GM18909 (cell line): ENCODE data around the gene INKA2.

Source experiments
- ATAC-seq: cut with Tn5 transposase; IDR thresholded peaks from one replicate; pipeline ENCODE4 v1.9.1; 2021; ENCODE audit warnings: mild to moderate bottlenecking; ENCODE audit not compliant: unreplicated experiment, poor library complexity

The INKA2 gene

DNA sequence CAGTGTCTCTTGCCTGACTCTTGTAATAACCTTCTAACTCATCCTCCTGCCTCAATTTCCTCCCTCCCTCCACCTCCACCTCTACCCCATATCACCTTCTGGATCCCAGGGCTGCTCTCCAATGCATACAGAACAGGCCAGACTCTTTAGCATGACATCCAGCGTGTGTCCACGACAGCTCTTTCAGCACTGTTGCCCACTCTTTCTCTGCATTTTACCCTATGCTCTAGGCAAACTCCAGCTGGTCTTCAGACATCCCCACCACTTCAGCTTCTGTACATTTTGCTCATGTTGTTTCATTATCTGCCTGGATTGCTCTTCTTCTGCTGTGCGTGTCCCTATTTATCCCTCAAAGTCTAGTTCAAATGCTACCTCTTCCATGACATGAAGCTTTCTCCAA is 4.8 kb downstream of the INKA2 start:
- no peak for ATAC-seq

DNA sequence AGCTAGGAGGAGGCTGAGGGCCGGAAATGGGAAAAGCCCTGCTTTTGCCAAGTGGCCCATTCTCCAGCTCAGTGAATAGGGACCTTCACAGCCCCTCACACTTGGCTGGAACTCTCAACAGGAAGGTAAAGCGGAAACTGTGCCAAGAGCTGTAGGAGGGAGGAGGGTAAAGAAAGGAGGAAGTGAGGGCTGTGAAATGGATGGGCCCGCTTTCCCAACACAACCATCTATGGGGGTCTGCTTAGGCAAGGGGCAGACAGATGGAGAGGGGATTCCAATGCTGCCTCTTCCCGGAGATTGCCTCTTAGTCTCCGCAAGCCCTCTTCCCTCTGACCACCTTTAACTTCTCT is 5.2 kb downstream of the INKA2 start:
- ATAC-seq, result no peak

DNA sequence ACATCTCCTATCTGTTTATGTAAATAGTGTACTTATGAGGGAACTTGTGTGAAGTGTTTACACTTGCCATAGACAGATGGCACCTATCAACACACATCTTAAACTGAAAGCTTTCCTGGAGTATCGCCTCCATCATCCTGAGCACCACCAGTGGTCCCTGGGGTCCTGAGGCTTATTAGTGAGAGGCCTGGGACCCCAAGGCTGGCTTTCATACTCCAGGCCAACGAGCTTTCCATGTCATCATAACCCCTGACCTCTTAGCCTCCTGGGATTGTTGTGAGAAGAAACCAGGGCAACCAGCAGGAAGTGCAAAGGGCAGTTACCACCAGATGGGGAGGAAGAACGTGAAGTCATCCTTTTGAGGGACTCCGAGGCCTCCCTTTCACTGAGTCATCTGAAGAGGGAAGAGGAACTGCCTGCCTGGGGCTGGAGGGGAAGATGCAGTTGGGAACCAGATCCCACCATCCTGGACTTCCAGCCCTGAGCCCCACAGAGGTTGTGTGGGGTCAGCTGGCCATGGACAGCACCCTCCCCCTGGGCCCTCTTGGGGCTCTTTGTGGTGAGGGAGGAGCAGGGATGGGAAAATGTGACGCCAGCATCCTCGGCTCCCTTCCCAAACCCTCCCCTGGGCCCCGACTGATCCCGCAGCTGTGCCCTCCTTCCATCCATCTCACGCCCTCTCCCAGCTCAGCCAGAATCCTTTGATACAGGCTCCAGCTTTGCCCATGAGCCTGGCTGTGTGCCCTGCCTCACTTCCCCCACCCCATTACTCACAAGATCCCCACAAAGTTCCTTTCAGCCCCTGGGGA is 5.8 kb downstream of the INKA2 start:
- ATAC-seq, result no peak

DNA sequence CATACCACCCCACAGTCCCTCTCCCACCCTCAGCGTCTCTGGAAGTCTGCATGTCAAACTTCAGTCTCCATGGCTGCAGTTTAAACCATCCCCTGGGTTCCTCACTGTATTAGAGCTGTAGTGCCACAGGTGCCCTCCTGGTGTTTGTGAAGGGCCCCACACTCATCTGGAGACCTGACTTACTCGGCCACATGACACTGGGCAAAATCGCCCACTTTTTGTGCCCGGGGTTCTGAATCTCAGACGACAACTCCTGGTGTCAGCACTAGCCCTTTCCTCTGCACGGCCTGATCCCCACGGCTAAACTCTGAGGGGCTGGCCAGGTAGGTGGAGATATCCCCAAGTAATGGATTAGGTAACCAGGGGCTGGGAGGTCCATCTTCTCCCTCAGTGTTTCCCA is 6.5 kb downstream of the INKA2 start:
- no peak for ATAC-seq

DNA sequence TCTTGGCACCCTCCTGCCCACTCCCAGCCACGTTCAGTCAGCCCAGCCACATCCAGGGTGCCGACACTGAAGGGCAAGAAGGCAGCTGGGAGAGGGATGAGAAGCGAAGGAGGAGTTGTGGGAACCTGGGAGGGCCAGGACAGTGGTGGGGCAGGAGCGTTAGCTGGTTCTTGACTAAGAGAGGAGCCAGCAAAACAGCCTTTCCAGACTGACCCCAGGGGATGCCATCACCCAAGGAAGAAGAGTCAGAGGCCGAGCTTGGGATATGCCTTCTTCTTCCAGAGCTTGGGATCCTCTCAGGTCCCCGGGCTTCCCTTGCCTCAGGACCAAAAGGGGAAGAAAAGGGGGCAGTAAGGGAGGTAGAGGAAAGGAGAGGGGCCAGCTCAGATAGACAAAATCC is 7.2 kb downstream of the INKA2 start:
- ATAC-seq, result no peak

DNA sequence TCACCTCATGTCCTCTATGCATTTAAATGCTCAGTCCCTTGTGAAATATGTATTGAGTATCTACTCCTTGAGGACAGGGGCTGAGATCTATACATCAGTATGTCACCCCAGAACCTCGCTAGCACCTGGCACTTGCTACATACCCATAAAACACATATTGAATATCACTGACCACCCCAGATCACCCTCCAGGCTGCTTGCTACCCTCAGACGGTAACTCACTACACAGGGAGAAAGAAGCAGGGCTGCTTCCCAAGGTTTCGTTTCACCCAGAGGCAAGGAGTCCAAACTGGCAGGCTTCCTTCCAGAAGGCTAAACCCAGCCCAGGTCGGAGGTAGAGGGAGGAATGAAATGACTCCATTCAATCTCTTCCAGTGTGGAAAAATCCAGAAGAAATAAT is 8.5 kb downstream of the INKA2 start:
- ATAC-seq, result no peak

DNA sequence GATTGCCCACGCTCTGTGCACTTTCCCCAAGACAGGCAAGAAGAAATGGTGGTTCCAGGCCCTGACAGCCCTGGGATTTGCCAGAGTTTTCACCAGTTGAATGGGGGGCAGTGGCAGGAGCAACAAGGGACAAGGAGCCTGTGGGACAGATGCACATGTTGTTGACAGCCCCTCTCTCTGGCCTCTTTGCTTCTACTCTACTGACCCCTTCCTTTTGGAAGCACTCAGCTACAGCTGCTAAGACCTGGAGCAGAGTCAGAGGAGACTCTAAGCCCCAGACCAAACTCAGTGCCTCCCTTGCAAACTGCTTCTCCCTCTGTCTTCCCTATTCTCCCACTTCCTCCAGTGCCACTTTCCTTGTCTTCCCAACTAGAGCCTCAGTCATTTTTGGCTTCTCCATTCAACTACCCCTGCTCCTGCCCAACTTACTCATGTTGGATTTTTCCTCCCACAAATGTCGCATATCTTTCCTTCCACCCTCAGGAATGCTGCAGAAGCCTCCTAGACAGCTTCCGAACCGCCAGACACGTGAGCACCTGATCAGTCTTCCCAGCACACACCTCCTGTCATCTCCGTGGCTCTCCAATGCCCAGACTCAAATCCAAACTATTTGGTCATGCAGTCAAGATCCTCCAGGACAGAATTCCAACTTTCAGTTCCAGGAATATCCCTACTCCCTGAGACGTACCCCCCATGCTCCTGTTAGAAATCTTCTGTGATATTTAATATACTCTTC is 9.1 kb downstream of the INKA2 start:
- no peak for ATAC-seq

DNA sequence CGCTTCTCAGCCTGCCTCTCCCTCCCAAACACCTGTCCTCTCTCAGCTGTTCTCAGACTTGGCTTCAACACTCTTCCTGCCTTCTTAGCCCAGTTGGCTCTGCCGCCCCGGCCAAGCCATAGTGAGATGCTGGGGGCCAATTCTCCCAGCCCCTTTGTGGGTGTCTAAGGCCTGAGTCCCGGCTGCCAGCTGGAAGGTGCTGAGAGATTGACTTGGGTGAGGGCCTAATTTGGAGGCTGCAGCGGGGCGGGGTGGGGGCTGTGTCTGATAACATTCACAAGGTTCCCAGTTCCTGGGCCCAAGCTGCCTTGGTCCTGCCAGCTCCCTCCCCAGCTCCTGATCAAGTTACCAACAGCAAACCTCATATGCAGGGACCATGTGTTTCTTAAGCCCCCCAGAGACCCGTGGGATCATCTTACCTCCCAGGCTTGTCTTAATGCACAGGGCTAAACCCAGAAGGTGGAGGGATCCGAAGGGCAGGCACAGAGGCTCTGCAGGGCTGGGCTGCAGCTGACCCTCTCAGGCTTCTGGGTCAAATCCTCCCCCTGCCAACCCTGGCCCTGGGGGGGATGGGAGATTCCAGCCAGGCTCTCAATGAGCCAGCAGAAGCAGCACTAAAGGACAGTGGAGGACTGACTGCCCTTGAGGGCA is 9.8 kb downstream of the INKA2 start:
- no peak for ATAC-seq

DNA sequence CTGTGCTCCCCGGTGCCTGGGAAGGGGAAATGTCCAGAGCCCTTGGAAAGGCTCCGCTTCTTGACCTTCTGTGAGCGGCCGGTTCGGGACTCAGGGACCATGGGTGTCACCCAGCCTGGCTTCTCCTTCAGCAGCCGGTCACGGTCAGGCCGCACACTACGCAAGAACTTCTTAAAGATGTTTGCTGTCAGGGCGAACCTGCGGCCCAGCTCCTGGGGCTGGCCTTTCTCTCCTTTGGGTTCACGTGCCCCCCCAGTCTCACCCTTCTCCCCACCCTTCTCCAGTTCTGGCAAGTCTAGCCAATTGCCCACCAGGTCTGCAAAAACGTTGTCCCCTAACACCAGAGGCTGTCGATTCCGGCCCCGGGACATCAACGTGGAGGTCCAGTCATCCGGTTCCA is 12.1 kb downstream of the INKA2 start:
- ATAC-seq, result no peak

DNA sequence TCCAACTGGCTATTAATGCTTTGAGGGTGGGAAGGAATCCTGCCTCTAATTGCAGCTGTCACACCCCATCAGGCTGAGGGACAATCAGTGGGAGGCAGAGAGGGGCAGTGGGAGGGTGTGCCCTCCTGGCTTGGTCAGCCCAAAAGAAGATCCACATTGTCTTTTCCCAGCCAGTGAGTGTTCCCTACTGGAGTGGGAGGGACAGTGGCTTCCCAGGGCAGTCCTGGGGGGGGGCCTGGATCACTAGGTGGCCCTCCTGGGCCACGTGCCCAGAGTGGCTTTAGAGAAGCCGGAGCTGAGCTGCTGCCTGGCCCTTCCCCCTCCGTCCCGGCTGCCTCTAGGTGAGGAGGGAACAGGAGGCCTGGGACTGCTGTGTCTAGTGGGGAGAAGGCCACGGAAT is 14.0 kb downstream of the INKA2 start:
- ATAC-seq, result no peak

DNA sequence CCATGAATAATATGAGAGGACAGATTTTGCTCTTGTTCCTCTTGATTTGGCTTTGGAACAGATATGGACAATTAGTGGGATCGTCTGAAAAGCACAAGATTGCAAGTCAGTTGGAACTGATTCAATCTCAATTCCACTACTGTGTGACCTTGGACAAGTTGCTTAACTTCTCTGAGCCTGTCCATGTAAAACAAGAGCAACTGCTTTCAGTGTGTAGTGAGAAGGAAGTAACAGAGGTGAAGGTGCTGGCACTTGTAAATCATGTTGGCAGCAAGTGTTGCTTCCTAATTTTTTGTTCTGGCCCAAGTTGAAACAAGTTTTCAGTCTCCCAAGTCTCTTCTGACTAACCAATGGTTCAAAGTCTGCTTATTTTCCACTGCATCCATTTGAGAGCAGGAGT is 15.3 kb downstream of the INKA2 start:
- ATAC-seq, result no peak

DNA sequence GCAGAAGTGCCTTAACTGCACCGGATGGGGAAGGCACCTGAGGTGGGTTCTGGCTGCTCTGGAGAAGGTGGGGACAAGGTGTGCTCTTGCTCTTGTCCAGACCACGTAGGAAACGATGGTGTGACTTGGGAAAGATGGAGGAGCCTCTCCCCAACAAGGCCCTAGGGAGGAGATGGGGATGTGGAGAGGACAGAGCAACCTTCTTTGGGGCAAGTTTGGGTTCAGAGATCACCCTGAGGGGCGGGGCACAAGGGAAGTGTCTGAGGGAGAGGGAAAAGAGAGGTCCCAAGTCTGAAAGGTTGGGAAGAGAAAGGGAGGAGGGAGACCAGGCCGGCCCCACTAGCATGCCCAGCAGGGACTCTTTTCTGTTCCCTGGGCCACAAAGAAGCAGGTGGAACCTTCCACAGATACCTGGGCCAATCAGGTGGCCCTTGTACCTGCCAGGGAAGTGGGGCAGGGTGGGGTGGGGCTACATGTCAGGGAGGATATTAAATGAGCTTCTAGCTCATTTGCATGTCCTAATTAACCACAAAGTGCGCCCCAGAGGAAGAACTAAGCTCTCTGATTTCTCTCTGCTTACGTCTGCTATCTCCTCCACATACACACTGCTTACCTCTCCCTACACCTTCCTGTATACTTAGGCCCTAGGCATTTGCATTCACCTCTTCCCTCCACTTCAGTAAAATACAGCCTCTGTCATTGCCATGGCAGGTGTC is 15.9 kb downstream of the INKA2 start:
- no peak for ATAC-seq

DNA sequence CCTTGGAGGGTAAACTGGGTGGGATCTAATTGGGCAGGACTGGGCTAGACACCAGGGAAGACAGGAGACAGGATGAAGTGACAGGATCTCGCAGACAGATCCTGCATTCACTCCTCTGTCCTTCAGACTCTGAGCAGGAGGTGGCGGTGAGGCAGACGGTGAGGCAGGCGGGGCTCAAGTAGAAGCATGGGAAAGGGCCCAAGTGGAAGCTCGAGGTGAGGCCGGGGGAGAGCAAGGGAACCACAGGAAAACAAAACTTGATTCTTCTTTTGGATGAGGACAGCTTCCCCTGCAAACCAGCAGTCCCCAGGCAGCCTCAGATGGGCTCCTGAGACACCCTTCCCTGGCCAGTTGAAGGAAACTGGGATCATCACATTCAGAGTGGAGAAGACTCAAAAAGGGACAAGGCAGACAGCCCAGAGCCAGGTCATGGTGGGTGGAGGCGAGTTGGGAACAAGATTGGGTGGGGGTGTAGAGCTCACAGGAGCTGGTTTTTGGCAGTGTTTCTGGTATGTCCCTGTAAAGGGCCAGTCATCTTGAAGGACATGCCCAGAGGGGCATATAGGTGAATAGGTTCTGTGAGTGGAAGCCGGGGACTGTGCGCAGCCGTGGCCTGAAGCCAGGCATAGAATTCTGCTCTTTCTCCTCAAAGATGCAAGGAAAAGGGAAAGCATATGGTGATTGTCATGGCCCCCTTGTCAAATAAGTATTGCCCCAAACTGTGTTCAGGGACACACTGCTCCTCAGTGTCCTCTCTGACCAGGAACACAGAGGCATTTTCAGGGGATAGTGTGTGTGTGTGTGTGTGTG is 18.0 kb downstream of the INKA2 start:
- ATAC-seq, result no peak

DNA sequence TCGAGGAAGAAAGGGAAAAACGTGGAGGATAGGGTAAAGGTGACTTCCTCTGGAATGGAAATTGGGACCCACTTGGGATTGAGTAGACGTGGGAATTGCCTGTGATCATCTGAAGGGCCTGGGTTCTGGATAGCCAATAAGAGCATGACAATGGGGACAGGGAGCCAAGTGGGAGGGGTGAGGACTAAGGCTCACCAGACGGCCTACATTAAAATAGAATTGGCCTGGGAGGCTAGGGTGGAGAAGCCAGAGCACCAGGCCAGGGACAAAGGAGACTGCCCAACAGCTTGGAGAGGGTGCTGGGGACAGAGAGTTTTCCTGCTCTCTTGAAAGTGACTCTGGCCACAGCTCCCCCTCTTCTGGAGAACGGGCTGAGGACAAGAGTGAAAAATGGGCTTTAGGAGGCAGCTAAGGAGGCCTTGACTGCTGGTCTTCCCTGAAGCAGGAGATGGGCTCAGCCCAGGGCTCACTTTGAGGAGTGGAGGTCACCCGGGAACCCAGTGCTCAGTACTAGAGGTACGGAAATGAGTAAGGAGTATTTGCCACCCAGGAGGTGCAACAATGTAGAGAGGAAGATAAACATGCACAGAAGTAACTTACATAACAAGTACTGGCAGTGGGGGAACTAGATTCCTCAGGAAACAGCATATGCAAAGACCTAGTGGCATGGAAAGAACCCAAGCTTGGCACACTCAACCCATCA is 18.8 kb downstream of the INKA2 start:
- no peak for ATAC-seq

DNA sequence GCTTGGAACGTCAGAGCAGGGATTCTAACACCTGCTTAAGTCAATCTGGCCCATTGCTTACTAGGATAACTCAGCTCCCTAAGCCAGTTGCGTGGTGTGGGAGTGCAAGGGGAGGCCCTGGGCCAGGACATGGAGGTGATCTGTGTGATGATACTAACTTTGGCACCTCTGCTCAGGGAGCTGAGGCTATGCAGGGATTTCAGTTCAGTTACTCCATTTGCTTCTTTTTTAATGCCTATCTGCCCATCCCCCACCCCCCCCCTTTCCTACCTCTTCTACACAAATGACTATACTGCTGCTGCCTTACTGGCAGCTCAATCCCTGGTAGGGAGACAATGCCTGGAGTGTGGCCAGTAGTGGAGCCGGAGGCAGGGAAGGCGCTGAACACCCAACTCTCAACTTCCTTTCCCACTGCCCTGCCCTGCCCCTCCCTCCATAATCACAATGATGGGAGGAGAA is 19.5 kb downstream of the INKA2 start:
- ATAC-seq, result no peak

DNA sequence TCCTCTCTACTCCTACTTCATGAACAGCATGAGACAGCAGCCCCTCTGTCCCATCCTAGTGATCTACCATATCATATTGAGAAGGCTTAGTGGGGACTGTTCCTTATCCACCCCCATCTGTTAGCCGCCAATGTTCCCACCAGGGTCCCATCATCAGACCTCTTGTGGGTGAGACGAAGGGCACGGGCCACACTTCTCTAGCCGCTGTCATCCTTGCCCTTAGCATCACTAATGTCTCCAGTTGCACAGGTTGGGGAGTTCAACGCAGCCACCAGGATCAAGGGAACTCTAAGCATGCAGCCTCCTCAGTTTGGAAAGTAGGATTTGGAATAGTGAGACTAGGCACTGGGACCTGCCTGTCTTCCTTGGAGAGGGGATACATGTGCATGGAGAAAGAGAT is 20.1 kb downstream of the INKA2 start:
- no peak for ATAC-seq

DNA sequence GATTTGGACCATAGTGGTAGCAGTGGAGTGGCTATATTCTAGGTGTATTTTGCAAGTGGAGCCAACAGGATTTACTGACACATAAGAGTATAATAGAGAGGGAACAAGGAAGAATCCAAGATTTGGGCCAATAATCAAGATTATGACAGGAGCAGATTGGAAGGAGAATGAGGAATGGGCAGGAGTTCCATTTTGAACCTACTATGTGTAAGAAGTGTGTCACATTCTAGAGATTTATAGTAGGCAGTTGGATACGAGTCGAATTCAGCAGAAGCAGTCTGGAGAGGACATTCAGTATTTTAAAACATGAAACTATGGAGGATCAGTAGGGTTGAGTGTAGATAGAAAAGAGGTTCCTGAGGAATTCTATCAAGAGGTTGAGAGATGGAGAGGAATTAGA is 21.7 kb downstream of the INKA2 start:
- no peak for ATAC-seq

DNA sequence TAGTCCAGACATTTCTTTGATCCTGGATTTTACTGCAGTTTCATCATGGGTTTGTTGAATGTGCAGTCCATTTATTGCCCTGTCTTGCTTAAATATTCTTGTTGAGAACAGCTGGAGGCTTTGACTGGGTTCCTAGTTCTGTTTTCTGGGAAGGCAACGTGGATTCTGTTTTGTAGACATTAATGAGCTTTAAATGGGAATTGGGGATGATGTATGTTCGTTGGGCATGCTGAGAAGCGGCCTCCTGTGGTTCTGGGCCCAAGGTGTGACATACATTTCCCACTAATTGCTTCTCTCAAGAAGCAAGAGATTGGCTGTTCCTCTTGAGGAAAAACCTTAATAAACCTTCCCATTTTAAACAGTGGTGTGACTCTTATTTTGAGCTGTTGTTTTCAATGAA is 22.9 kb downstream of the INKA2 start:
- ATAC-seq, result no peak

DNA sequence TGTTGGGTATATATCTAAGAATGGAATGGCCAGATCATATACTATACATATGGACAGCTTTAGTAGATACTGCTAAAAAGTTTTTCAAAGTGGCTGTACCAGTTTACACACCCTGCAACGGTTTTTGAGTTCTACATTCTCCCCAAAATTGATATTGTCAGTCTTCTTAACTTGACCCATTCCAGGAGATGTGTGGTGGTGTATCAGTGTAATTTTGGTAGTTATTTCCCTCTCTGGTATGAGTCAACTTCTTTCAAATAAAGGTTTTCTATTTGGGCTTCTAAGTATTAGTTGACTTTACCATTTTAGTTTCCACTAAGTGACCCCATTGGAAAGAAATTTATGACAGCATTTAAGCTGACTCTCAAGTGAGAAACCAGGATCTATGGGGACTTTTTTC is 29.2 kb downstream of the INKA2 start:
- ATAC-seq, result no peak
